H9 (cell line): ENCODE data around the gene PRR20G. TPM values are rescaled to one million over a fixed set of nuclear protein-coding genes. Genes with fewer than 3 reads are reported as not detected.

Experiments
- DNase-seq: peaks from one replicate; pipeline ENCODE4 v3.0.0-alpha.2; 2017
- H2AFZ ChIP-seq: one replicate; pipeline ENCODE4 v1.6.1; 2013; ENCODE audit warnings: mild to moderate bottlenecking, low read length, control low read depth, moderate library complexity
- H2AK5ac ChIP-seq: 2 replicates; pipeline ENCODE4 v1.6.1; 2013; ENCODE audit warnings: low read length, control low read depth, mixed read lengths; ENCODE audit not compliant: insufficient read length
- H2BK120ac ChIP-seq: one replicate; pipeline ENCODE4 v1.6.1; 2013; ENCODE audit warnings: low read depth, mild to moderate bottlenecking, low read length, control low read depth, inconsistent platforms; ENCODE audit not compliant: poor library complexity, severe bottlenecking
- H2BK12ac ChIP-seq: 2 replicates; pipeline ENCODE4 v1.6.1; 2013; ENCODE audit warnings: low read length, control low read depth, mixed read lengths, low read depth; ENCODE audit not compliant: insufficient read length
- H2BK15ac ChIP-seq: 2 replicates; pipeline ENCODE4 v1.6.1; 2013; ENCODE audit warnings: low read depth, low read length, control low read depth
- H2BK20ac ChIP-seq: one replicate; pipeline ENCODE4 v1.6.1; 2013; ENCODE audit warnings: low read depth, mild to moderate bottlenecking, low read length, control low read depth, inconsistent platforms; ENCODE audit not compliant: poor library complexity, severe bottlenecking
- H2BK5ac ChIP-seq: 2 replicates; pipeline ENCODE4 v1.6.1; 2013; ENCODE audit warnings: low read length, control low read depth, mixed read lengths; ENCODE audit not compliant: insufficient read length
- H3K14ac ChIP-seq: 2 replicates; pipeline ENCODE4 v1.6.1; 2013; ENCODE audit warnings: low read length, control low read depth; ENCODE audit not compliant: insufficient read depth
- H3K18ac ChIP-seq: 2 replicates; pipeline ENCODE4 v1.6.1; 2013; ENCODE audit warnings: low read depth, mild to moderate bottlenecking, mixed read lengths, low read length, control low read depth; ENCODE audit not compliant: insufficient read length
- H3K23ac ChIP-seq: 2 replicates; pipeline ENCODE4 v1.6.1; 2013; ENCODE audit warnings: low read length, control low read depth, mixed read lengths, low read depth; ENCODE audit not compliant: insufficient read length
- H3K23me2 ChIP-seq: 2 replicates; pipeline ENCODE4 v1.6.1; 2013; ENCODE audit warnings: low read depth, mild to moderate bottlenecking, mixed read lengths, low read length, control low read depth; ENCODE audit not compliant: insufficient read length, poor library complexity, severe bottlenecking
- H3K27ac ChIP-seq: 2 replicates; pipeline ENCODE4 v1.5.1; 2013; ENCODE audit warnings: low read length, control low read depth, mixed read lengths, low read depth; ENCODE audit not compliant: insufficient read length
- H3K27me3 ChIP-seq: 2 replicates; pipeline ENCODE4 v1.6.1; 2013; ENCODE audit warnings: low read length, control low read depth, inconsistent platforms; ENCODE audit not compliant: insufficient read depth
- H3K4ac ChIP-seq: 2 replicates; pipeline ENCODE4 v1.6.1; 2013; ENCODE audit warnings: low read depth, mild to moderate bottlenecking, control low read depth, inconsistent platforms, low read length, moderate library complexity
- H3K4me1 ChIP-seq: 2 replicates; pipeline ENCODE4 v1.6.1; 2013; ENCODE audit warnings: low read length, control low read depth, inconsistent platforms; ENCODE audit not compliant: insufficient read depth
- H3K4me2 ChIP-seq: 2 replicates; pipeline ENCODE4 v1.6.1; 2013; ENCODE audit warnings: low read length, control low read depth, mixed read lengths; ENCODE audit not compliant: insufficient read length, insufficient read depth
- H3K56ac ChIP-seq: 2 replicates; pipeline ENCODE4 v1.6.1; 2013; ENCODE audit warnings: low read depth, mild to moderate bottlenecking, mixed read lengths, low read length, control low read depth; ENCODE audit not compliant: insufficient read length
- H3K79me1 ChIP-seq: 2 replicates; pipeline ENCODE4 v1.6.1; 2013; ENCODE audit warnings: low read depth, mild to moderate bottlenecking, moderate library complexity, low read length, control low read depth, inconsistent platforms; ENCODE audit not compliant: insufficient read depth, poor library complexity, severe bottlenecking
- H3K79me2 ChIP-seq: 2 replicates; pipeline ENCODE4 v1.6.1; 2013; ENCODE audit warnings: low read length, control low read depth, inconsistent platforms; ENCODE audit not compliant: insufficient read depth
- H3K9ac ChIP-seq: 2 replicates; pipeline ENCODE4 v1.6.1; 2013; ENCODE audit warnings: low read length, control low read depth, mixed read lengths; ENCODE audit not compliant: insufficient read length; ENCODE audit errors: extremely low read depth
- H3K9me3 ChIP-seq: one replicate; pipeline ENCODE4 v1.6.1; 2013; ENCODE audit warnings: low read depth, low read length, inconsistent platforms; ENCODE audit not compliant: control insufficient read depth
- H3T11ph ChIP-seq: one replicate; pipeline ENCODE4 v1.6.1; 2013; ENCODE audit warnings: mild to moderate bottlenecking, low read length, control low read depth, inconsistent platforms
- H4K20me1 ChIP-seq: one replicate; pipeline ENCODE4 v1.6.1; 2013; ENCODE audit not compliant: control insufficient read depth, insufficient read length, insufficient read depth
- H4K5ac ChIP-seq: 2 replicates; pipeline ENCODE4 v1.6.1; 2013; ENCODE audit warnings: low read depth, mild to moderate bottlenecking, mixed read lengths, low read length, control low read depth; ENCODE audit not compliant: insufficient read length
- H4K8ac ChIP-seq: replicated peaks from 2 replicates; pipeline ENCODE4 v1.6.1; 2013; ENCODE audit warnings: low read length, control low read depth, mixed read lengths, low read depth; ENCODE audit not compliant: insufficient read length
- H4K91ac ChIP-seq: 2 replicates; pipeline ENCODE4 v1.6.1; 2013; ENCODE audit warnings: low read depth, mild to moderate bottlenecking, moderate library complexity, mixed read lengths, low read length, control low read depth; ENCODE audit not compliant: insufficient read length
- H3K27ac Mint-ChIP-seq, 3 experiments: 2 replicates in 2 of 3; 3 replicates in 1 of 3; pipeline ENCODE4 v1.8.0; 2020 to 2021; ENCODE audit warnings: mixed read lengths in 3 of 3, mild to moderate bottlenecking in 1 of 3, moderate library complexity in 1 of 3
- H3K27me3 Mint-ChIP-seq: 2 replicates; pipeline ENCODE4 v1.8.0; 2021; ENCODE audit warnings: low read depth, mild to moderate bottlenecking, moderate library complexity, mixed read lengths
- H3K36me3 Mint-ChIP-seq, 3 experiments: 2 replicates in 2 of 3; 3 replicates in 1 of 3; pipeline ENCODE4 v1.8.0; 2020 to 2021; ENCODE audit warnings: low read depth in 3 of 3, mixed read lengths in 3 of 3; ENCODE audit not compliant: insufficient read depth in 1 of 3
- H3K4me1 Mint-ChIP-seq, 2 experiments: 2 replicates each; pipeline ENCODE4 v1.8.0; 2020; ENCODE audit warnings: mixed read lengths in 2 of 2
- H3K4me3 Mint-ChIP-seq, 2 experiments: 2 replicates in 1 of 2; 3 replicates in 1 of 2; pipeline ENCODE4 v1.8.0; 2020 to 2021; ENCODE audit warnings: mild to moderate bottlenecking in 2 of 2, mixed read lengths in 2 of 2, moderate library complexity in 1 of 2
- H3K9me3 Mint-ChIP-seq, 2 experiments: 2 replicates in 1 of 2; 3 replicates in 1 of 2; pipeline ENCODE4 v1.8.0; 2020; ENCODE audit warnings: mild to moderate bottlenecking in 2 of 2, mixed read lengths in 2 of 2, moderate library complexity in 1 of 2
- WGBS: extraction: QIAGEN DNeasy Blood & Tissue Kit; methylation state at CpG from one replicate; pipeline ENCODE4 v1.1.7; 2013; ENCODE audit warnings: missing lambda C conversion rate, low lambda C conversion rate, mixed read lengths; ENCODE audit not compliant: insufficient read length; ENCODE audit errors: extremely low coverage; 5-methylcytosine and 5-hydroxymethylcytosine counted together
- total RNA-seq: library from RNA; stranded (reverse); gene quantifications from 2 replicates; pipeline ENCODE4 v1.2.1, GENCODE V29; 2021
- TF ChIP-seq, protein P1 (sequence below): fragments of 200-600 bp; sonication (generic); conservative IDR thresholded peaks from 3 replicates; pipeline ENCODE4 v1.8.0; 2021; ENCODE audit warnings: antibody characterized with exemption, mild to moderate bottlenecking

PRR20G gene
- total RNA-seq, 1 experiment from 2014 or later, result 0.35 TPM

DNA sequence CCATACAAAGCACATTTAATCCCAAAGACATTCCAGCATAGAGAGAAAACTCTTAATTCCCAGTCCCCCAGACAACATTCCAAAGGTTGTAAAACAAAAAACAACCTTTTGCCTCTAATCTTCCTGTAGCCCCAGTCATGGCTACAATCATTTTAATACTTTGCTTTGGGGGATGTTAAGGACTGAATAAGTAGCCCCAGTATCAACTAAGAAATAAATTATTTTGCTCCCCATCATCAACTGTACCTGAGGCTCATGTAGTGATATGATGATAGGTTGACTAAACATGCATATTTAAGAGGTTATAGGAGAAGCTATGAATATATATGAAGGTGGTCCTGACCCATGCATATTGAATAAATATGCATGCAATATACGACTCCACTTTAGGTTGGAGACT is 40.6 kb downstream of the PRR20G start:
- H3K27me3 ChIP-seq, result no peaks in the 10 kb centered on the region
- Mint-ChIP-seq H3K27me3 (peaks cover 11% of the 10 kb centered on the region), H3K9me3 (peaks cover 57 to 80% of the 10 kb centered on the region in 2 experiments), H3K4me1 (no peaks in the 10 kb centered on the region), H3K4me3 (no peak overlapping the region), H3K36me3 (peaks cover 5 to 23% (median 11%) of the 10 kb centered on the region in 3 experiments; a peak in 6 of 7 replicates), H3K27ac (no peak overlapping the region)
- DNase-seq, result no peak
- H3K23ac ChIP-seq, result no peak overlapping the region
- no peak overlapping the region for H2BK20ac ChIP-seq
- H3K23me2 ChIP-seq, result no peaks in the 10 kb centered on the region
- H3K56ac ChIP-seq, result no peak overlapping the region
- no peaks in the 10 kb centered on the region for H3K79me1 ChIP-seq
- no peak overlapping the region for H2BK120ac ChIP-seq
- no peaks in the 10 kb centered on the region for H3K79me2 ChIP-seq
- no peak overlapping the region for H3K27ac ChIP-seq
- H3K4me2 ChIP-seq, result no peak overlapping the region
- no peak overlapping the region for H3T11ph ChIP-seq
- H2BK12ac ChIP-seq, result no peak overlapping the region
- no peak overlapping the region for H3K4ac ChIP-seq
- no peaks in the 10 kb centered on the region for H3K4me1 ChIP-seq
- no peak overlapping the region for H3K18ac ChIP-seq
- H2AFZ ChIP-seq, result no peak overlapping the region
- H4K20me1 ChIP-seq, result no peaks in the 10 kb centered on the region
- H2BK15ac ChIP-seq, result no peak overlapping the region
- H3K14ac ChIP-seq, result no peak overlapping the region
- no peak overlapping the region for H4K5ac ChIP-seq
- H4K8ac ChIP-seq, result no peak overlapping the region
- no CpG with 5 or more reads among the region's 1 CpG for WGBS
- peaks cover 29% of the 10 kb centered on the region for H3K9me3 ChIP-seq
- no peak overlapping the region for H3K9ac ChIP-seq
- H4K91ac ChIP-seq, result no peak overlapping the region
- TF ChIP-seq, protein P1, sequence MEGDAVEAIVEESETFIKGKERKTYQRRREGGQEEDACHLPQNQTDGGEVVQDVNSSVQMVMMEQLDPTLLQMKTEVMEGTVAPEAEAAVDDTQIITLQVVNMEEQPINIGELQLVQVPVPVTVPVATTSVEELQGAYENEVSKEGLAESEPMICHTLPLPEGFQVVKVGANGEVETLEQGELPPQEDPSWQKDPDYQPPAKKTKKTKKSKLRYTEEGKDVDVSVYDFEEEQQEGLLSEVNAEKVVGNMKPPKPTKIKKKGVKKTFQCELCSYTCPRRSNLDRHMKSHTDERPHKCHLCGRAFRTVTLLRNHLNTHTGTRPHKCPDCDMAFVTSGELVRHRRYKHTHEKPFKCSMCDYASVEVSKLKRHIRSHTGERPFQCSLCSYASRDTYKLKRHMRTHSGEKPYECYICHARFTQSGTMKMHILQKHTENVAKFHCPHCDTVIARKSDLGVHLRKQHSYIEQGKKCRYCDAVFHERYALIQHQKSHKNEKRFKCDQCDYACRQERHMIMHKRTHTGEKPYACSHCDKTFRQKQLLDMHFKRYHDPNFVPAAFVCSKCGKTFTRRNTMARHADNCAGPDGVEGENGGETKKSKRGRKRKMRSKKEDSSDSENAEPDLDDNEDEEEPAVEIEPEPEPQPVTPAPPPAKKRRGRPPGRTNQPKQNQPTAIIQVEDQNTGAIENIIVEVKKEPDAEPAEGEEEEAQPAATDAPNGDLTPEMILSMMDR, result no peak
- H2BK5ac ChIP-seq, result no peak overlapping the region
- H2AK5ac ChIP-seq, result no peak overlapping the region
